NCI-H128 (cell line): ENCODE results near the gene SH3RF2.

Source experiments
- DNase-seq: peaks from one replicate; lab custom pipeline; 2025; ENCODE audit not compliant: unreplicated experiment; lab: John Stamatoyannopoulos, UW

SH3RF2 gene

DNA sequence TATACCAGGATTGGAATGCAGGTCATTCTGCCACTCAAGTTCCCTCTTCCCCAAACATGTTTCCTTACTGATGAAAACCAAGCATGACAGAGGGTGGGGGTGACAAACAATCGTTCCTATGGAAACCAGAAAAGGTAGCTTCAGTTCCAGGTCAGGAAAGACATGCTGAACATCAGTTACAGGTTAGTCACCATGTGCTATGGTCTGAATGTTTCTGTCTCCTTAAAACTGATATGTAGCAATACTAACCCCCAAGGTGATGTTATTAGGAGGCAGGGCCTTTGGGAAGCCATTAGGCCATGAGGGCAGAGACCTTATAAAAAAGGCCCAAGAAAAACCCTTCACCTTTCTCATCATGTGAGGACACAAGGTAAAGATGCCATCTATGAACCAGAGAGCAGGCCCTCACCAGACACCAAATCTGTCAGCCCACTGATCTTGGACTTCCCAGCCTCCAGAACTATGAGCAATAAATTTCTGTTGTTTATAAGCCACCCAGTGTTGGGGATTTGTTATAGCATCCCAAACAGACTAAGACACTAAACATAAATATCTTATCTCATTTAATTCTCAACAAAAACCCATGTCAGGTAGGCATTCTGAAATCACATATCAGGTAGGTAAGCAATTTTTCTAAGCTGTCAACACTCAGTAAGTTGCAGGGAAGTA is 15.7 kb upstream of the SH3RF2 start:
- DNase-seq = no peak

DNA sequence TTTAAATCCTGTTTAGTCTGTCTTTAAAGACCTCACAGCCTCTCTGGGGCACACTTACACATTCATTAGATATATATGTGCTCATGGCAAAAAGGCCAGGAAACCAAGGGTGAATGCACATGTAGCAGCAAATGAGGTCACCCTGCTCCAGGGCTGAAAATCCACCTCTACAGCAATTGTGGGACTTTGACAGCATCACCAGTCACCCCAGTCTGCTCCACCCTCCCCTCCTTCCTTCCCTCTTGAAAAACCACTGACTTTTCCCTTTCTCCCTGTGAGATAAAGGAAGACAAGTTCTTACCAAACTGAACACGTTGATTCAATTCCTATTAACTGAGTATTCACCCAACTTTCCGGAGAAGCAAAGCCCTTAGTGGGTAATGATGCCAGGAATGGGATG is 15.2 kb upstream of the SH3RF2 start:
- no peak for DNase-seq

DNA sequence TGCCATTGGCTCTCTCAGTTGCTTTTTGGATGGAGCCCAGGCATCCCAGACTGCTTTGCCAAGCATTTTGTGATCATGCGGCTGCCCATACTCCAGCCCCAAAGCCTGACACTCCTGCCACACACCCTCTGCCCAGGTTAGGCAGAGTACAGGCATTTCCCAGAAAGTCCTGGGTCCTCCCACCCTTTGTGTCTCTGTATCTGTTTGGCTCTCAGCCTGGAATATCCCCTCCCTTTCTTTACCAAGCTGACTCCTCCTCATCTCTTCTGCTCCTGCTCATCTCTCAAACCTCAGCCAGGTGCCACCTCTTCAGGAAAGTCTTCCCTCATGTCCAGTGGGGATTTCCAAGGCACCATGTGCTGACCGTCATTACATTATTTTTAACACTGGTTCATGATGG is 14.3 kb upstream of the SH3RF2 start:
- no peak for DNase-seq

DNA sequence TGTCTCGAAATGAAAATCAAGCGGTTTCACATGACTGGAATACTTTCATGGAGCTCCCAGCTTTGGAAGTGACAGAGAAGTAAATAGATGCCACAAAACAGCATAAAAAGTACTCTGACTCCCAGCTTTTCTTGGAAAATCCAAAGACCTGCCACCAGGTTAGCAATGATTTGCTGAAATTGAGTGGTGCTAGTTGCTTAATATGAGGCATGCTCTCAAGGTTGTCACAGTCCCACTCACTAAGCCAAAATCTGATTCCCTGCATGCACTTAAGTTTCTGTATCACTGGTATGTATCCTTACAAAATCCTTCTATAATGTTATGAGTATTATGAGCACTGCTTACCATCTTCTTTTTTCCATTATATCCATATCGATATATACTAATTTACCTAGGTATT is 13.0 kb upstream of the SH3RF2 start:
- no peak for DNase-seq

DNA sequence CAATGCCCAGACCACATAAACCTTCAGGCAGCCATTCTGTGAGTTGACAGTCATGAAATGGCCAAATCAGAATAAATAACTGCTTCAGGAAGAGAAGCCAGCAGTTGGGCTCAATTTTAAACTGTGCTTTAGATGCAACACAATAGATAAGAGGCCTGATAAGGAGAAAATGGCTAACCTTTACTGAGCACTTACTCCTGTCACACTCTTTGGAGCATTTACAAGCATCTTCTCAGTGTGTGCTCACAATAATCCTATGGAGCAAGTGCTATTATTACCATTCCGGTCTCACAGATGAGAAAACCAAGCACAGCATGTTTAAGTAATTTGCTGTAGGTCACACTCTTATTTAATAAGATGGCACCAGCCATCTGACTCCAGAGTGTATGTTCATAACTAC is 11.5 kb upstream of the SH3RF2 start:
- no peak for DNase-seq

DNA sequence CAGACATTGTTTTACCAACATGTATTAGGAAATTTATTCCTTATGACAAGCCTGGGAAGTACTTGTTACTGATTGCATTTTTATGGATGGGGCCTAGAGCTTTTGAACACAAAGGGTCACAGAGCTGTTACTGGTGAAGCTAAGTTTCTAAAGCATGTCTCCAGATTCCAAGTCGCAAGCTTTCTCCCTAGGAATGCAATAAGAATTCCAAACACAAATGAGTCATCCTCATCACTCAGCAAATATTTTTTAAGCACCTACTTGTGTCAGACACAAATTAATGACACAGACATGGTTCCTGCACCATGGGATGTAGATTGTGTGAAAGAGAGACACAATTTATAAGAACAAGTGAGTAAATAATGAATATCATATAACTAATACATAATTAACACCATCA is 11.0 kb upstream of the SH3RF2 start:
- no peak for DNase-seq

DNA sequence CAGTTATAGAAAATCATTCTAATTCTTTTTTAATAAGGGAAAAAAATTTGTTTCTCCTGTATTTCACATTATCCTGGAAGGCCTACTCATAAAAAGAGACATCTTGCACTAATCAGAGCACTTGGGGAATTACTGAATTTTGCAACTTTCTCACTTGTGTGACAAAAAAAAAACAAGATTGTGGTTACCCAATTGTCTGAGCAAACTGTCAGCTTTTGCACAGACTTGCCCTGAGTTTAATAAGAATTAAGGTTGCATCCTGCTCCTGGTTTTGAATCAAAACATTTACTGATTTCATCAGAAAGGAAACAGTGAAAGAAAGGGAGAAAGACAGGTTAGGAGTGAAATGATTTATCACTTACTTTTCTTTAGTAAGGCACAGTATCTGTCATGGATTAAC is 10.6 kb upstream of the SH3RF2 start:
- DNase-seq = no peak

DNA sequence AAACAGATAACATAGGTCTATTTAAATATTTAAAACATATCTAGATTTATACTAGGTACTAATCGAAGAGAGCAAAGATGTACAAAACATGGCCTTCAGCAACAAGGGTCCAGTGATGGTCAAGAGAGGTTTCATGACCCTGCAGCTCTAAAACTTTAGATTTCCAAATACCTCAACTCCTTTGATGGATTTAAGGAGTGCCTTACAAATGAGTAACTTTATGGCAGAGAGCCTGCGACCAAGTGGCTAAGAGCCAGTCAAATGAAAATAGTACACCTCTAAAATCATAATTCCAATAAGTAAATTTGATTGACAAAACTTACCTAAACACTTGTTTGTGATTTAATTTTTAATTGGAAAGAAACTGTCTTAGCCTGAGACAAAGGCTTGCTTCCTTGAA is 4.7 kb upstream of the SH3RF2 start:
- DNase-seq = no peak

DNA sequence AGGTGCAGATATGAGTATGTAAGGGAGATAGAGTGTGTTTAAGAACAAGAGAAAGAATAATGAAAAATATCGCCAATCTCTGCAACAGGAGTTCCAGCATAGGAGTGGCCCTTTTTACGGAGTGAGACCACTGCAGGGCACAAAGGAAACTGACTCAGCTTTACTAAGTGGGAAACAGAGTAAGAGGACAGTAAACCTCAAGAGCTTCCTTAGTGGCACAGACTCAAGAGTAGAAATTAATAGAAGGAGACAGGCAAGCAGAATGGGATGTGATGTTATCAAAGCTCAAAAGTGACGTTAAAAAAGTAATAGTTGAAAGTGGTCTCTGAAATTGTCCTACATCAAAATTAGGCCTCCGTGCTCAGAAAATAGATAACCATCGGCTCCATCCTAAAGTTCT is 2.1 kb upstream of the SH3RF2 start:
- DNase-seq = no peak

DNA sequence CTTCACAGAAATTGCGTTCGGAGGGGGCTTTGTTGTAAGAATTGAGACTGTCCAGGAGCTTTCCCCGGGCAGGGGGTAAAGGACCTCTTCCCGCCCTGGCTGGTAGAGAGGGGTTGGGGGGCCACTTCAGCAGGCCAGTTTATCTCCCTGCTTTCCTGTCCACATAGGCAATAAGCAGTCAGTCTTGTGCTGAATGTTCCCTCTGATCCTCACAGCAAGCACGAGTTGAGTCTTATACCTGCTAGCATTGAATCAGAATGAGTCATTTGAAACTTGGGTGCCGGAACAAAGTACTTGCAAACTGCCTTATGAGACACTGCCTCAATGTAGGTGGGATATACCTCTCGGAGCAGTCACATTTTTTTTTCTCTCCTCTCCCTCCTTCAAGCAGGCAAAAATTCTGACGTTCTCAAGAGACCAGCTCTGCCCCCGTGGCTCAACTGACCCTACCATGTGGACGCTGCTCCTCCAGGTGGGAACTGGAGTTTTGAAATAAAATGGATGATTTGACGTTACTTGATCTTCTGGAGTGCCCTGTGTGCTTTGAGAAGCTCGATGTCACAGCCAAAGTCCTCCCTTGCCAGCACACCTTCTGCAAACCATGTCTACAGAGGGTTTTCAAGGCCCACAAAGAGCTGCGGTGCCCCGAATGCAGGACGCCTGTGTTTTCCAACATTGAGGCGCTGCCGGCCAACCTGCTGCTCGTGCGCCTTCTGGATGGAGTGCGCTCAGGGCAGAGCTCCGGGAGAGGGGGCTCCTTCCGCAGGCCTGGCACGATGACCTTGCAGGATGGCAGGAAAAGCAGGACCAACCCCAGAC is 1.3 kb downstream of the SH3RF2 start:
- no peak for DNase-seq

DNA sequence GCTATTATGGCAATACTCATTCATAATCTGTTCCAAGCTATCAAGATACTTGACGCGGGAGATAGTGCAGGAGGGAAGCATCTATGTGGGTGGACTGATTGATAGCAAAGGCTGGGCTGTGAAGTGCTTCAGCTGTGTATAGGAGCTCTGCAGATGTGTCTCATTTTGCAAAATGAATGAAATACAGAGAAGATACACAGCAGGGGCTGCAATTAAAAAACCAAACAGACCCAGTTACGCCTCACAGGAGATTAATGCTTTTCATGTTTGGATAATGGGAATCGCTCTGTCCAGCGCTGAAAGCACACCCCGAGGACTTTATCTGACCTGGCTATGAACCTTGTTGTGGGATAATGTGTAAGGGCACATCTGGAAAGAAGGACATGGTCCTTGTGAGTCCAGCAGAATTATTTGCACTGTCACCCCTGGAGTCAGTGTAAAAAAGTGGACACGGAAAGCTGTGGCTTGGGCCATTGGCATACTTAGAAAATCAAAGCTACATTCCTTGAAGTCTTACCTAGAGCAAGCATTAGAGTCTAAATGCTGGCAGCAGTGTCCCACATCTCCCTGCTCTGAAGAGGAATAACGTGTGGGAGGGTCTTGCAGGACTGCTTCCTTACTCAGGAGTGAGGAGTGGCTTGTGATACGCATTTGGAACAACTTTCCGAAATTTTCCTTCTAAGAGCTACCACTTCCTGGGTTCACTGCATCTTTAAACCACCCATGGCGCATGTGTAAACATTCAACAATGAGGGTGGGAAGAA is 2.6 kb downstream of the SH3RF2 start:
- no peak for DNase-seq

DNA sequence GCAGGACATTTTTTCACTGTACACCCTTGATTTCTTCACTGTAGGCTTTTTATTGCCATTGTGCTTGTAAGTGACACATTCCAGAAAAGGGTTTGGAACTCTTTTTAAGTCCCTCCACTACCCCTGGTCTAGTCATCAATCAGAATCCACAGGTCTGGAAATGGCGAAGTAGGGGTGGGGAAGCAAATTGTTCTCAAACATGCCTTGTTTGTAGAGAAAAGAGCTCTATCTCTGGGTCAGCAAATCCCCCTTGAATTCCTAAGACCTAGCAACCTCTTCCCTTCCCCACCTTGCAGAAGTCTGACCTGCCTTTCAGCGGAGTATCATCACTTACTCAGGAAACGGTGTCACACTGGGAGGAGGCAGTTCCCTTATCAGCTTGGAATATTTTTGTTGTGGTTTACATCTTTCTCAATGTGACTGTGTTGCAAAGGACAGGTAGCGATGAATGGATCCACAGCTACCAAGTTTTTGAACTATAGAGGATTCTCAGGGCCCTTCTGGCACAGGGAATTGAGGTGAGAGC is 3.2 kb downstream of the SH3RF2 start:
- DNase-seq = no peak

DNA sequence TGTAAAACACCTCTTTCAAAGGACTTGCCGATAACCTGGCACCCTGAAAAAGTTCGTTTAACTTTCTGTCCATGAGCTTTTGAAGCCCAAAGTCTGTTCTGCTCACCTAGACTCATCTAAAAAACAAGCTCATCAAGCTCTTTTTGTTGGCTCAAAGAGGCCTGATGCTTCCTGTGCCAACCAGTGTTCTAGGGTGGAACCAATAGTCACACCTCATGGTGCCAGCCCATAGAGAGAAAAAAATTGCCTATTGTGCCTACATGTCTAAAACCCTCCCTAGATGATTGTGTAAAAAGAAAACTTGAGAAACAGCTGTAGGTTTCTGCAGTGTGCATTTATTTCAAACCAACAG is 4.7 kb downstream of the SH3RF2 start:
- no peak for DNase-seq

DNA sequence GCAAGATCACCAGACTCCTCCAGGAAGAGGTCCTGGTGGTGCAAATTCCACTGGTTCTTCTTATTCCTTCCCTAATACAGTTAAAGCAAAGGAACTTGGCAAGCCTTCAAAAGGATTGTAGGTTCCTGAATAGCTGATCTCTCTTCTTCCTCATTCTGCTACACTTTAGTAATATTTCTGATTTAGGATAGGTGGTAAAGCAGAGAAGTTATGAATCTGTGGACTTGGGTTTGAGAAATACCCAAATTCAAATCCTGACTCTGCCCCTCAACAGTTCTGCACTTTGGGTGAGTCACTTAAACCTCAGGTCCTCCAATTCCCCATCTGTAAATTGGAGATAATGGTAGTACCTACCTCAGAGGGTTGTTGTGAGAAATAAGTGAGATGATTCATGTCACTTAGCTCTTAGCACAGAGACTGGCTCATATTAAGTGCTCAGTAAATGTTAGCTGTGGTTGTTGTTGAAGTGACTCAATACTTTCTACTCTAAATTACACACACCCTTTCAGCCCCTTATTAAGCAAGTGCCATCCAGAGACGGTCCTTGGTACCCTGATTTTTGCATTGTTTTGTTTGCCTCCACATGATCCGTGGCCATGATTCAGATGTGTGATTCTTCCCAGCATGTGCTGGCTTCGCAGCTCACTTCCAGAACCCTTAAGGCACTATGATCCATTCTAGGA is 5.2 kb downstream of the SH3RF2 start:
- DNase-seq = no peak

DNA sequence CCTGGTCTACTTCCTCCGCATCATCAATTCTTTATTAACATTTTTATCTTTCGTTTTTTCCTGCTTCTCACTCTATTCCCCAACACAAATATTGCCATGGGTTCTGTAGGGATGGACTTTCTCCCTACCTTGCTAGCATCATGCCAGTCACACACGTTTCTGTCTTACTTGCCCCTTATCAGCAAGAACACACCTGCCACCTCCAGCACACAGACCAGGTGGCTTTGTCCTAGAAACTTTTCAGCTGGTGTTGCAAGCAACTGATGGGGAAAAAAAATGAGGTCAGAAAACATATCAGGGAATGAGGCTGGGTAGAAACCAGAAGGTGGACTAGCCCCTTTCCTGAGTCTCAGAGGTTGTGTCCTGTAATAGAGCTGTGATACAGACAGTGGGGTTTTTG is 5.8 kb downstream of the SH3RF2 start:
- no peak for DNase-seq

DNA sequence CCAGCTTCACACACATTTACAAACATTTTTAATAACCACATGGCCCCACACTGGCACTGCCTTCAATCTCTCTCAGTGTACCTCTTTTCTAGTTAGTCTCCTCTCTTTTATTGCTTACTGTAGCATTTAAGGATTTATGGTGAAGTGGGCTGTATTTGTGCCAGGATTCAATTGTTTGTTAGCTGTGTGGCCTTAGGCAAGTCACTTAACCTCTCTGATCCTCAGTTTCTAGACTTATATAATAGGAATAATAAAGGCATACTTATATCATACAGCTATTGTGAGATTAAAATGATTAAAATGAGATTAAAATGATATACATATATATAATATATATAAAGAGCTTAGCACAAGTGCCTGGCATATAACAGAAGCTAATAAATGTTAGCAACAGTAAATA is 6.4 kb downstream of the SH3RF2 start:
- no peak for DNase-seq

DNA sequence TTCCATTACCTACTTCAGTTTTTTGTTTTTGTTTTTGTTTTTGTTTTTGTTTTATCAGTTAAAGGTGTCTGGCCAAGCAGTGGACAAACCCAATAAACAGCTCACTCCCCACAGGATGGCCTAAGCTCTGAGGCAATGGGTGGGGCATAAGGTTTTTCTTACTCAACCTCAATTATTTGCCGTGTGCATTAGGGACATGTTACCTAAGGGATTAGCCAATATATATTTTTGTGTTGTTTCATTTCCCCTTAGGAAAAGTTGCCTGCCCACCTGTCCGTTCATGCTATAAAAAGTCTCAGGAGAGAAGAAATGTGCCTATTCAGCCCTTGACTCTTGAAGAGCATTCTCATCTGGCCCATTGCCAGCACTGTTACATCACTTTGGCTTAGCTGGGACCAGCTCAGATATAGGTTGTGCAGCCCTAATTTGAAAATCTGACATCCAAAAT is 7.3 kb downstream of the SH3RF2 start:
- peak; percentile 21 for DNase-seq

DNA sequence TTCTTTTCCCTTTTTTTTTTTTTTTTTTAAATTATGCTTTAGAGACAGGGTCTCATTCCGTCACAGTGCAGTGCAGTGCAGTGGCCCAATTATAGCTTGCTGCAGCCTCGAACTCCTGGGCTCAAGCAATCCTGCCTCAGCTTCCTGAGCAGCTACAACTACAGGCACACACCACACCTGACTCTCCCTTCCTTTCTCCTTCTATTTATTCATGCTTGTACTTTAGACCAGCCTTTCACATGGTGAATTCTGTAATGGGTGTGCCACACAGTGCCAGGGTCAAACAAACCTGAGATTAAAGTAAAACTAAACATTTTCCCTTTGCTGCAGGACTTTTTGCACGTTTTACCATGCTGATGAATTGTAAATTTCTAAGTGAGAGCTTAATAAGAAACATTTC is 8.0 kb downstream of the SH3RF2 start:
- no peak for DNase-seq

DNA sequence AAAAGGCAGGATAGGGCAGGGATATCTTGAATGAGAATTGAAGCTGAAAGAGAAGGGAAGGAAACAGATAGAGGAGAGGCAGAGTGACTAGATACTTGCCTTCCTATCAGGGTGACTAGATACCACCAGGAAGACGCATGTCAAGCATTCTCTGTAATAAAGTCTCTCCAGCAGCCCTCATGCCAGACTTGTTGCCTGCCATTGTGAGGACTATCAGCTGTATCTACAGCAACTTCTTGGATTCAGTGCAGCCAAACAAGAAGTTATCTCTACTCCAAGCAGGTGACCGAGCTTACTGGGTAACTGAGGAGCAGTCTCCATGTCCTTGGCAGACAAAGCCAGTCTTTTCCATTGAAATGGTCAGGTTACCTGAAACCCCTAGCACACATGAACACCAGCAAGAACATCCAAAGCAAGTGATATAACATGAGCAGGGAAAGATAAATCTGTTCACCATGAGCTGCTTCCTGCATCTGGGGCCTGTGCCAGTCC is 9.3 kb downstream of the SH3RF2 start:
- DNase-seq = no peak

DNA sequence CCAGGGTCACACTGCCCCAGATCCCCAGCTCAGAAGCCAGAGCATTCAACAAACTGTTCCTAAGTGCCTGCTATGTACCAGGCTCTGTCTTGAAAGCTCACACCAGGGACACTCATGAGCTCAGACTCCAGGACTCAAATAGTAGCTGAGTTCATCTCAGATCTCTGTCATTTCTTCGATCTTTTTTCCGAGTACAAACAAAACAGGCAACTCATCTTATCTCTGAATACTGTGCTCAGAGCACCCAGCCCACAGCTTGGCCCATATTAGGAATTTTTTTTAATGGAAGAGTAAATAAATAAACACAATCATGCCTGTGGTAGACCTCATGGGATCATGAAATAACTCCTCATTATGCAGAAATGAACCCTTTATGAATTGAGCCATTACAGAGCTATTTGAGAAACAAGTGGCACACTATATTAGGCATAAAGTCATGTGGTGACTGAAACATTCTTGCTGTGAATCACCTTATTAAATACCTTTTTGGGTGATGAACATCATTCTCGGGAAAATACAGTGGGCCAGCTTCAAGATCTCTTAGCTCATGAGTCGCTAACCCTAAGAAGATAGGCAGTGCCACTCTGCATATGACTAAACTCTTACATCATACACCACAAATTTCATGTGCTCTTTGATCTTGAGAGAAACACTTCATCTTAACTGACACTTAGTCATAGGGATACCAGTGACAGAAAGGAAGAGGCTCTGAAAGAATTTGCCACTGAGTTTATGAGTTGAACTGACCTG is 9.9 kb downstream of the SH3RF2 start:
- no peak for DNase-seq
